Measurements from ENCODE around the gene KANK3.
A peak's percentile ranks its signal among the peaks of the same experiment; 100 is the strongest.
"Not testable (repeated sequence)": the region's sequence is repeated elsewhere in the genome, so short reads cannot be mapped to it uniquely, and the experiment has no call there.

KANK3 gene

DNA sequence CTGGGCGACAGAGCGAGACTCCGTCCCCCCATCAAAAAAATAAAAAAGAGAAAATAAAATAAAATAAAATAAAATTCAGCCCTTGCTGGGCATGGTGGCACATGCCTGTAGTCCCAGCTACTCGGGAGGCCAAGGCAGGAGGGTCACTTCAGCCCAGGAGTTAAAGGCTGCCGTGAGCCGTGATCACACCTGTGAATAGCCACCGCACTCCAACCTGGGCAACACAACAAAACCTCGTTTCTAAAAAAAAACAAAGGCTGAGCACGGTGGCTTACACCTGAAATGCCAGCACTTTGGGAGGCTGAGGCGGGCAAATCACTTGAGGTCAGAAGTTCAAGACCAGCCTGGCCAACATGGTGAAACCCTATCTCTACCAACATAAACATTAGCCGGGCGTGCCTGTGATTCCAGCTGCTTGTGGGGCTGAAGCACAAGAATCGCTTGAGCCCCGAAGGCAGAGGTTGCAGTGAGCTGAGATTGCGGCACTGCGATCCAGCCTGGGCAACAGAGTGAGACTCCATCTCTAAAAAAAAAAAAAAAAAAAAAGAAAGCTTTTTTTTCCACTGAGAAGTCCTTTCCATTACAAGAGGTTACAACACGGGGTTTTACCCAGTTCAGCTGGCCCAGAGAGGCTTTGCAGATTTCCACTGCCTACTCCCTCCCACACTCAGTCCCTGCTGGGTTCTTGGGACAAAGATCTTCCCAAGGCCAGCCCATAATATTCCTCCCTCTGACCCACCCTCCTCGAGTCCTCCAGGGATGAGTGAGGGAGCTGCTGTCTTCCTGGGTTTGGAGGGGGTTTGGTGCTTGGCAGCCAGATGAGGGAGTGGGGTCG, 27.3 kb upstream of the KANK3 start:
- no peak for DNase-seq

DNA sequence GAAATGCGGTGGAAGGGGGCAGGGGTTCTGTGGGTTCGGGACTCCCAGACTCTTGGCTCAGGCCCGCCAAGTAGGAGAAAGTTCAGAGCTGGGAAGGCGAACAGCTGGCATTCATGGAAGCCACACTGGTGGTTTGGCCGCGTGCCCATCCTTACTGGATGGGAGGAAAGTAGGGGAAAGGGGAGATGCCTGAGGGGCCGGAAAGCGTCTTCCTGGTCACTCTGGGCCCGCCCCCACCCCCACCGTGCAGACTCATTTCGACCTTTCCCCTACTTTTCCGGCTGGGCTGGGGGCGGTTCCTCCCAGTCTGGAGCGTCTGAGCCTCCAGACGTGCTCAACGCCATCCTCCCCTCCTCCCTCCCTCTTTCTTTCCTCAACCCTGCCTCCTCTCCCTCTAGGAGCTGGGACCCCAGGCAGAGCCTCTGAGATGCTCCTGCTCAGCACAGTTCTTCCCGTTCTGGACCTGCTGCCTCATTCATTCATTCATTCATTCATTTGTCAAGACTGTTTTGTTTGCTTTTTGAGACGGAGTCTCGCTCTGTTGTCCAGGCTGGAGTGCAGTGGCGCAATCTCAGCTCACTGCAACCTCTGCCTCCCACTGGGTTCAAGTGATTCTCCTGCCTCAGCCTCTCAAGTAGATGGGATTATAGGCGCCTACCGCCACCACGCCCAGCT, 24.4 kb upstream of the KANK3 start:
- DNase-seq: peak; percentile 37

DNA sequence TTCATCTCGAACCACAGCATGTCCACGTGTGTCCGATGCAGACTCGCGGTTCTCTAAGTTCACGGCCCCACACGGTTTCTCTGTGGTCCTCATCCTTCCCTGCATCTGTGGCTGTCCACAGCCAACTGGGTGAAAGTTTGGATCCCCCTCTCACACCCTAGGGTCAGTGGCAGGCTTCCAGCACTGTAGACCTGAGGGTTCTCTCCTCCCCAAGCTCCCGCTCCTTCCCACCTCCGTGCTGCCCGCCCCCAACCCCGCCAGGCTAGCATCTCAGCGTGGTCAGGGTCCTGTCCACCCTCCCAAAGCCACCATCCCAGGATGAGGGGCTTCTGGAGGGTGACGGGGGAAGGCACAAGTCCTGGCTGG, 23.9 kb upstream of the KANK3 start:
- no peak for DNase-seq

DNA sequence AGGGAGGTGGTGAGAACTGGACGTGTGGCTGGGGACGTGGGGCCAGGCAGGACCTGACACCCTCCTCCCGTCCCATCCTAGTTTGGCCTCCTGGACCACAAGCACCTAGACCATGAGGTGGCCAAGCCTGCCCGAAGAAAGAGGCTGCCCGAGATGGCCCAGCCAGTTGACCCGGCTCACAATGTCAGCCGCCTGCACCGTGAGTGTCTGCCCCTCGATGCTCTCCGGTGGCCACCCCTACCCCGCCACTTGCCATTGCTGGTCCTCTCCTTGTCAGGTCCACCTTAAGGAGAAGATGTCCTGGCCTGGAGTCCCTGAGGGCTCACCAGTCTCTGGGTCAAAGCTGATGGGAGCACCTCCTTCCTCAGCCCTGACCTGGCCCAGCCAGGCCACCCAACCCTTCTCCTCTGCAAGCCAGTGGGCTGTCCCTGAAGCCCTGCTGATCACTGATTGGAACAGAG, 23.1 kb upstream of the KANK3 start:
- DNase-seq: no peak

DNA sequence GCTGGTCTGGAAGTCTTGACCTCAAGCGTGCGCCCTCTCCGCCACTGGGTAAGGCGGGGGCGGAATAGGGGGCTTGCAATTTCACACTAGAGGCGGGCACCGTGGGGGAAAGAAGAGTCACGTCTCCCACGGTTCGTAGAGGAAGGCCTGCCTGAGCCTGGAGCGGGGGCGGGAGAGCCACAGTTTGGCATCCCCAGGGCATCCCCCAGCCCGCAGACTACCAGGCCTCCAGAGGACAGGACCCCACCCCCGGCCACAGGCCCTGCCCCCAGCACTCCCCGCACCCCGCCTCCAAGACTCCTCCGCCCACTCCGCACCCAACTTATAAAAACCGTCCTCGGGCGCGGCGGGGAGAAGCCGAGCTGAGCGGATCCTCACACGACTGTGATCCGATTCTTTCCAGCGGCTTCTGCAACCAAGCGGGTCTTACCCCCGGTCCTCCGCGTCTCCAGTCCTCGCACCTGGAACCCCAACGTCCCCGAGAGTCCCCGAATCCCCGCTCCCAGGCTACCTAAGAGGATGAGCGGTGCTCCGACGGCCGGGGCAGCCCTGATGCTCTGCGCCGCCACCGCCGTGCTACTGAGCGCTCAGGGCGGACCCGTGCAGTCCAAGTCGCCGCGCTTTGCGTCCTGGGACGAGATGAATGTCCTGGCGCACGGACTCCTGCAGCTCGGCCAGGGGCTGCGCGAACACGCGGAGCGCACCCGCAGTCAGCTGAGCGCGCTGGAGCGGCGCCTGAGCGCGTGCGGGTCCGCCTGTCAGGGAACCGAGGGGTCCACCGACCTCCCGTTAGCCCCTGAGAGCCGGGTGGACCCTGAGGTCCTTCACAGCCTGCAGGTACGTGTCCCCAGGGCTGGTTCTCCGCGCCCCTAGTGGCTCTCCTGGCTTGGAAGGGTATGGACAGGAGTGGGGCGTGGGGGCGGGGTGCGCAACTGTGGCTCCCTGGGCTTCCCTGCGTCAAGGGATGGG, 21.0 kb upstream of the KANK3 start, which contains the start of gene ANGPTL4:
TSS of gene ANGPTL4 (plus strand) at position 353 of the 969 bp plus-strand sequence. CDS start at position 520, 167 bp downstream.
- DNase-seq: peak; percentile 88

DNA sequence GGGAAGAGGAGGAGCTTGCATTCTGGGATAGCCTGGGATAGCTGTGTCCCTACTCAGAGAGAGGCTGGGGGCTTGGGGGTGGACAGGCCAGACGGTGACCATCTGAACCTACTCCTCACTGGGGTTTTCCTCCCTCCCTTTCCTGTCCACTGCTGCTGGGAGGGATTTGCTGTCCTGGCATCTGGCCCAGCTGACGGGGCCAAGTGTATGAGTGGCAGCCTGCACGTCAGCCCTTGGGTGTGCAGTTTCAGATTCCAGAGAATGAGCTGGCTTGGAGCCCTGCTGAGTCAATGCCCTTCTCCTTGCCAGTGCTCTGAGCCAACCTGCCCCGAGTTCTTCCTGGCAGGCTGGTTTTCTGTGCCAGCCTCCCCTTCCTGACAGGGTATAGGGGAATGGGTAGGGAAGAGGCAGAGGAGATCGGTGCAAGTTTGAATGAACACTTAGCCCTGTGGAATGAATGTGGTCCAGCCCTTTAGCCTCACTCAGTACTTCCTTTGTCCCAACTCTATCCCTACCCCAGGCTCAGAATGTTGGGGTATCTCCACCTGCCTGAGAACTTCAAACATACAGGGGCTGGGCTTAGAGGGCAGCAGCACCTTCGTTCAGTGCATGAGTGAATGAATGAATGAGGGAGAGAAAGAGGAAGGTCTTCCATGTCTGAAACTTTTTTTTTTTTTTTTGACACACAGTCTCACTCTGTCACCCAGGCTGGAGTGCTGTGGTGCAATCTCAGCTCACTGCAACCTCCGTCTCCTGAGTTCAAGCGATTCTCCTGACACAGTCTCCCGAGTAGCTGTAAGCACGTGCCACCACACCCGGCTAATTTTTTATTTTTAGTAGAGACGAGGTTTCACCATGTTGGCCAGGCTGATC, 19.1 kb upstream of the KANK3 start:
- peak; percentile 98 for DNase-seq

DNA sequence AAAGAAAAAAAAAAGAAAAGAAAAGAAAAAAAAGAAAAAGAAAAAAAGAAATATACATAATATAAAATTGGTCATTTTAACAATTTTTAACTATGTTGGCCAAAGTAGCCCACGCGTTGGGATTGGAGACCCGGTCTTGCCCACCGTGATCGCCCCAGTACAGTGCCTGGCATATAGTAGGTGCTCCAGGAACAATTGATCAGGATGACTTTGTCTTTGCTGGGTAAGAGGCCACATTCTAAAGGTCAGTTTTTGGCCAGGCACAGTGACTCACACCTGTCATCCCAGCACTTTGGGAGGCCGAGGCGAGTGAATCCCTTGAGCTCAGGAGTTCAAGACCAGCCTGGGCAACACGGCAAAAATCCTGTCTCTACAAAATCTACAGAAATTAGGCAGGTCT, 17.1 kb upstream of the KANK3 start:
- no peak for DNase-seq

DNA sequence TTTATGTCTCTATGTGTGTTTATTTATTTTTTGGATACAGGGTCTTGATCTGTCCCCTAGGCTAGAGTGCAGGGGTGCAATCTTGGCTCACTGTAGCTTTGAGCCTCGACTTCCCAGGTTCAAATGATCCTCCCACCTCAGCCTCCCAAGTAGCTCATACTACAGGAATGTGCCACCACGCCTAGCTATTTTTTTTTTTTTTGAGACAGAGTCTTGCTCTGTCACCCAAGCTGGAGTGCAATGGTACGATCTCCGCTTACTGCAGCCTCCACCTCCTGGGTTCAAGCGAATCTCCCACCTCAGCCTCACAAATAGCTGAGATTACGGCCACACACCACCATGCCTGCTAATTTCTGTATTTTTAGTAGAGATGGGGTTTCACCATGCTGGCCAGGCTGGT, 15.9 kb upstream of the KANK3 start:
- no peak for DNase-seq

DNA sequence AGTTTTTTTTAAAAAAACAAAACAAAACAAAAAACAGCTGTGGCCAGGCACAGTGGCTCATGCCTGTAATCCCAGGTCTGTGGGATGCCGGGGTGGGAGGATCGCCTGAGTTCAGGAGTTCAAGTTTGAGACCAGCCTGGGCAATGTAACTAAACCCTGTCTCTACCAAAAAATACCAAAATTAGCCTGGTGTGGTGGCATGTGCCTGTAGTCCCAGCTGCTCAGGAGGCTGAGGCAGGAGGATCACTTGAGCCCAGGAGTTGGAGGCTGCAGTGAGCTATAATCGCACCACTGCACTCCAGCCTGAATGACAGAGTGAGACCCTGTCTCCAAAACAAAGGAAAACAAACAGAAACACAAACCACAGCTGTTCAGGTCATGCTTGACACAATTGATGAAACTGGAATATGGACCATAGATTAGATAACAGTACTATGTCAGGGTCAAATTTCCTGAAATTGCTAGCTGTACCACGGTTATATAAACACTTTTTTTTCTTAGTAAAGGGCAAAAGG, 14.0 kb upstream of the KANK3 start:
- DNase-seq: no peak

DNA sequence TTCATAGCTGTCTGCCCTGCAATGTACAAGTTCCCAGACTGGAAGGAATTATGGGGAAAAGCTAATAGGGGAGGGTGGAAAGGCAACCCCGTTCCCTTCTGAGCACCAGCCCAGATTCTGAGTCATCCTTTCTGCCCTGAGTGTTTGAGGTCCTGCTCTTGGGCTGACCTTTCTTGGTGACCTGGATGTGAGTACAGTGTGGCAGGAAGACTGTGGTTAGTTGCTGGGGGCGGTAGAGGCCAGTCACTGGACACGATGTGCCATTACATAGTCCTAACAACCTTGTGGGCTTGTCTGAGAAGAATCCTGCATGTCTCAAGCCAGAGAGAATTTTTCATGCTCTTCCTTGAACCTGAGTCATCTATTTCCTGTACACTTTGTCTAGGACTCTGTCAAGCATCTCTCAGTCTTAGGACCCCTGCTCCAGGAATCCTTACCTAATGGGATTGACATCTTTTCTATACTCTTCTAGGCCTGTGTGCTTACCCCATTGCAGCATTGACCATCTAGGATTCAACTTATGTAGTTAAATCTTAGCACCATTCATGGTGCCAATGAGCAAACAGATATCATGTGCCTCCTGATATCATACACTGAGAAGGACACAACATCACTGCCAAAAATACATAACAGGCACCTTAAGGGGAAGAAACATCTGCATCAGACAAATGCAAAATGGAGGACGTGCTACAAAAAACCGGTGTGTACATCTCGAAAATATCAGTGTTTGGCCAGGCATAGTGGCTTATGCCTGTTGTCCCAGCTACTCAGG, 12.8 kb upstream of the KANK3 start:
- peak; percentile 95 for DNase-seq

DNA sequence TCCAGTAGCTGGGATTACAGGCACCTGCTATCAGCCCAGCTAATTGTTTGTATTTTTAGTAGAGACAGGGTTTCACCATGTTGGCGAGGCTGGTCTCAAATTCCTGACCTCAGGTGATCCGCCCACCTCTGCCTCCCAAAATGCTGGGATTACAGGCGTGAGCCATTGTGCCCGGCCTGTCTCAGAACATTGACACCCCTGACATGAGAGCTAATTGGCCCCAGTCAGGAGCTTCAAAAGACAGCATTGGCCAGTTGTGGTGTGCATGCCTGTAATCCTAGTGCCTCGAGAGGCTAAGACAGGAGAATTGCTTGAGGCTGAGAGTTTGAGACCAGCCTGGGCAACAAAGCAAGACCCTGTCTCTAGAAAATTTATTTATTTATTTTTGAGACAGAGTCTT, 9.8 kb upstream of the KANK3 start:
- DNase-seq: not testable (repeated sequence)

DNA sequence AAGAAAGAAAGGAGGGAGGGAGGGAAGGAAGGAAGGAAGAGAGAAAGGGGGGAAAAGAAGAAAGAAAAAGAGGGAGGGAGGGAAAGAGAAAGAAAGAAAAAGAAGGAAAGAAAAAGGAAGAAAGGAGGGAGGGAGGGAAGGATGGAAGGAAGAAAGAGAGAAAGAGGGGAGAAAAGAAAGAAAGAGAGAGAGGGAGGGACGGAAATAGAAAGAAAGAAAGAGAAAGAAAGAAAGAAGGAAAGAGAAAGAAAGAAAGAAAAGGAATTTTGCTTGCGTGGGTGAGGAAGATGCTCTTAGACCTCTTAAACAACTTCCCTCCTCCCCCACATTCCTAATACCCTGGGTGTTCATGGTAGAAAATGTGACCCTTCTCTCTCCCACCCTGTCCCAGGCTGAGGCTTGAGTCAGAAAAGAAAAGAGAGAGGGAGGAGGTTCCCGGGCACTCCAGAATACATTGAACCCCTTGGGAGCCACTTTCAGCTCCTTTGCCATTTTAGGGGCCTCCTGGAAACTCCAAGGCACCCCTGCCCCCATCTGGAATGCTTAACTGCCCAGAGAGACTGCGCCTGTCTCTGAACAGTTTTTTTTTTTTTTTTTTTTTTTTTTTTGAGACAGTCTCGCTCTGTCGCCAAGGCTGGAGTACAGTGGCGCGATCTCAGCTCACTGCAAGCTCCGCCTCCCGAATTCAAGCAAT, 9.2 kb upstream of the KANK3 start:
- peak; percentile 40 for DNase-seq

DNA sequence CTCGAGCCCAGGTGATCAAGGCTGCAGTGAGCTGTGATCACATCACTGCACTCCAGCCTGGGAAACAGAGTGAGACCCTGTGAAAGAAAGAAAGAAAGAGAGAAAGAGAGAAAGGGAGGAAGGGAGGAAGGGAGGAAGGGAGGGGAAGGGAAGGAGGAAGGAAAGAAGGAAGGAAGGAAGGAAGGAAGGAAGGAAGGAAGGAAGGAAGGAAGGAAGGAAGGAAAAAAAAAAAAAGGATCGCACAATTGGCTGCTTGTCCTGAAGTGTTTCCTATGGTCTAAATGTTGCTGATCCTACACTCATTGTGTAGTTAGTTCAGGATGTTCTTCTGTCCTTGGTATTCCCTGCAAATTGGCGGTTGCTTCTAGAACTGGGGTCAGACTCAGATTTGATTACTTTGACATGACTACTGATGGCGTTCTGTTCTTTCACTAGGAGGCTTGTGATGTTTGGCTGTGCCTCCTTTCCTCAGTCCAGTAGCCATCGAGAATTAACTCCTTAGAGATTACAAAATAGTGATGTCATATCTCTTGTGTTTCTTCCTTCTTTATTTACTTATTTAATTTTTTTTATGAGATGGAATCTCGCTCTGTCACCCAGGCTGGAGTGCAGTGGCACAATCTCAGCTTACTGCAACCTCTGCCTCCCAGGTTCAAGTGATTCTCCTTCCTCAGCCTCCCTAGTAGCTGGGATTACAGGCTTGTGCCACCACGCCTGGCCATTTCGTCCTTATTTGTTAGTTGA, 6.7 kb upstream of the KANK3 start:
- not testable (repeated sequence) for DNase-seq

DNA sequence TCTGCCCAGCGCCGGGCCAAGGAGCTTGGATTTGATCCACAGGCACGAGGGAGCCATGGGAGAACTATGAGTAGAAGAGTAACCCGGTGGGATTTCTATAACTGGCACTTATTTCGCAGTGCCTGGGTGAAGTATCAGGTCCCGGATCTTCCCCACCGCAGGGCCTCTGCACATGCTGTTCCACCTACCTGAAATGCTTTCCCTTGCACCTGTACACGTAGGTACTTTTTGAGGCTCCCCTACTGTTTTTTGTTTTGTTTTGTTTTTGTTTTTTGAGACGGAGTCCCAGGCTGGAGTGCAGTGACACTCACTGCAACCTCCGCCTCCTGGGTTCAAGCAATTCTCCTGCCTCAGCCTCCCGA, 402 bp upstream of the KANK3 start:
- DNase-seq: no peak

DNA sequence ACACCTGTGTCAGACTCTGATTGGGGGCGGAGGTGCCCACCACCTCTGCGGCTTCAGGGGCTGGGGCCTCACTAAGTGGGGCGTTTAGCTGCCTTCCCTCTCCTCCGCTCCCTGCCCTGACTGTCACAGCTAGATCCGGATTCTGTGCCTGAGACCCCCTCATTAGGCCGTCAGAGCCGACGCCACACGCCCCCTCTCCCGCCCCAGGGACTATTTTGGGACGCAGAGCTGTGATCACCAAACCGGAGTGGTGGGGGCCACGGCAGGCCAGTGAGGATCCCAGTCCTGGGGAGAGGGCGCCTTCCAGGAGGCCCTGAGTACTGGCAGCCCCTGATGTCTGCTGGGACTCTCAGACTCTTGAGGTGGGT, 762 bp downstream of the KANK3 start:
- DNase-seq: no peak

DNA sequence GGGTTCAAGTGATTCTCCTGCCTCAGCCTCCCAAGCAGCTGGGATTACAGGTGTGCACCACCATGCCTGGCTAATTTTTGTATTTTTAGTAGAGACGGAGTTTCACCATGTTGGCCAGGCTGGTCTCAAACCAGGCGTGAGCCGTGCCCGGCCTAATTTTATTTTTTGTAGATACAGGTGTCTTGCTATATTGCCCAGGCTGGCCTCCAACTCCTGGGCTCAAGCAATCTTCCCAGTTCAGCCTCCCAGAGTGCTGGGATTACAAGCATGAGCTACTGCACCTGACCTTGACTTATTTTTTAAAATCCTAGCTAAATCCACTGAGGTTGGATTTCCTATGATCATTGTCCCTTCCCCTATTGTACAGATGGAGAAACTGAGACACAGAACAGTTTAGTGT, 1.6 kb downstream of the KANK3 start:
- not testable (repeated sequence) for DNase-seq

DNA sequence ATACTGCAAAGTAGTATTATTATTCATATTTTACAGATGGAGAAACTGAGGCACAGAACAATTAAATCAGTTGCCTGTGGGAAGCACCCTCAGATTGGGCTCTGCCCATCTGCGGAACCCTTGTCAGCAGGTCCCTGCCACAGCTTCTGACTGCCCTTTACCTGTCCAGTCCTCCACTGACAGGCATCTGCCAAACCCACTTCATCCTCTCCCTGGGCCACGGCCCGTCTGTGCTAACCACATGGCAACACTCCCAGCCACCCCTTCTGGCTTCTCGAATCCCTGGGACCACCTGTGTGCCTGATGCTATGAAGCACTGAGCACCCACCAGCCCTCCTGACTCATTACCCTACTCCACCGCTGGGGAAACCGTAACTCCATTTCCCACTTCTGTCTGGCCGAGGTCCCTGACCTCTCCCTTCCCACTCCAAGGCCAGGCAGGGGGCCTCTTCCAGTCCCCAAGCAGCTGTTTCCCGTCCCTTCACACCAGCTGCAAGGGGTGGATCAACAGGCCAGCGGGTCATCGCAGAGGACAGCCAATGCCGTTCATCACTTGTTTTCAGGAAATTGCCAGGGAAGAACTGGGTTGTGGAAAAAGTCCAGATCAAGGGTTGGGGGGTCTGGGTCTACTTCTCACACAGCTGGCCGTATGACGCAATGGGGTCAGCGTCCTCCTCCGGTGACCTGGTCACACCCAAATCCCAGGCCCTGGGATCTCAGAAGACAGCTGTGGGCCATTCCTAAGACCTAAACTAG, 2.5 kb downstream of the KANK3 start:
- peak; percentile 37 for DNase-seq

DNA sequence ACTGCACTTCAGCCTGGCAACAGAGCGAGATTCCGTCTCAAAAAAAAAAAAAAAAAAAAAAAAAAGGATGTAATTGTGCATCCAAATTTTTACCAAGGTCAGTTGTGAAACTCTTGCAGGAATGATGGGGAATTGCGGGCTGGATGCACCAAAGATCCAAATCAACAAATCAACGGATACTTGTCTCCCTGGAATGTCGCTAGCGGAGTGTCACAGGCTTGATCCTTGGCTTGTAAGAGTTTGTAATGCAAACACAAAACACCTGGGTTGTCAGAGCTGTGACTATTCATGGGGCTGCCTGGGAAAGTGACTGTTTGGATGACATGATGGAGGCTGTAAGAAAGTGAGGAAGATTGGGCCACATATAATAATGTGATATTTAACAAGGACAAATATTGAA, 4.2 kb downstream of the KANK3 start:
- no peak for DNase-seq

DNA sequence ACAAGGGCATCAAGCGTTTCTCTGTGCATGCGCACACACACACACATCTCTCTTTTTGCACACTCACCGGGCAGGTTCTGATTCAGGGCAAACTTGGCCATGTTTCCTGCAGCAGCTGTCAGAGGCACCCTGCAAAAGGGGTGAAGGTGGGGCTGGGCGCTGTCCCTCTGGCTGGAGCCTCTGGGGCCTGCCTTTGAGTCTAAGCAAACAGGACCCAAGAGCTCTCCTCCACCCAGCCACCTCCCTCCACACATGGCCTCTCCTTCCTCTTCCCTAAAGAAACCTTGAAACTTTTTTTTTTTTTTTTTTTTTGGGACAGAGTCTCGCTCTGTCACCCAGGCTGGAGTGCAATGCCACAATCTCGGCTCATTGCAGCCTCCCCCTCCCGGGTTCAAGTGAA, 5.3 kb downstream of the KANK3 start:
- no peak for DNase-seq

Data from suppressor macrophage treated with lipopolysaccharide for 4 hours (primary cell).